Measurements from ENCODE around the gene OTUD7B.

- no peak for TF ChIP-seq KAT2A (conservative IDR thresholded peaks at IDR 0.05; ENCODE audit: control insufficient read depth, low read depth, low read length)
- no peak for TF ChIP-seq BRCA1 (IDR thresholded peaks at IDR 0.05; ENCODE audit: low read depth, low read length)
- TF ChIP-seq MYC (IDR thresholded peaks at IDR 0.05; ENCODE audit: insufficient read depth, insufficient read length, insufficient replicate concordance, low read length, severe bottlenecking), result no peak
- TF ChIP-seq CTCF (IDR thresholded peaks at IDR 0.05 in 2 of 3, conservative IDR thresholded peaks at IDR 0.05 in 1 of 3; ENCODE audit: control insufficient read depth in 2 of 3, extremely low read depth in 1 of 3, insufficient read depth in 1 of 3, low read depth in 3 of 3, low read length in 3 of 3), result no peak
- TF ChIP-seq RAD21 (IDR thresholded peaks at IDR 0.05; ENCODE audit: insufficient read depth, low read depth, low read length), result no peak
- TF ChIP-seq SREBF2 (IDR thresholded peaks at IDR 0.05; ENCODE audit: low read length), result no peak
- TF ChIP-seq ATF3 (IDR thresholded peaks at IDR 0.05; ENCODE audit: borderline replicate concordance, extremely low read depth, low read depth, low read length), result no peak
- no peak for TF ChIP-seq POLR2A (IDR thresholded peaks at IDR 0.05; ENCODE audit: low read depth, low read length)
- no peak for TF ChIP-seq EZH2 (IDR thresholded peaks at IDR 0.05; ENCODE audit: borderline replicate concordance, control insufficient read depth, low read depth, low read length)
- TF ChIP-seq KDM1A (IDR thresholded peaks at IDR 0.05; ENCODE audit: borderline replicate concordance), result no peak
- no peak for TF ChIP-seq USF1 (IDR thresholded peaks at IDR 0.05; ENCODE audit: borderline replicate concordance, extremely low read length, insufficient read depth, low read depth, low read length)
- TF ChIP-seq POLR2AphosphoS5 (IDR thresholded peaks at IDR 0.05; ENCODE audit: low read length), result no peak
- TF ChIP-seq NRF1 (conservative IDR thresholded peaks at IDR 0.05; ENCODE audit: low read depth, low read length), result no peak
These were observed 6.7 kb downstream of the OTUD7B start for GRCh38 chr1:150003801-150004200.
